HG03442 (cell line): ENCODE data around the gene TTLL4.
A peak's percentile ranks its signal among the peaks of the same experiment; 100 is the strongest.

Source experiments
- ATAC-seq: cut with Tn5 transposase; IDR thresholded peaks from one replicate; pipeline ENCODE4 v1.9.1; 2021; ENCODE audit warnings: mild to moderate bottlenecking, moderate library complexity; ENCODE audit not compliant: unreplicated experiment

The TTLL4 gene

GRCh38 chr2:218711550-218711929 lies 905 bp downstream of the TTLL4 start:
- ATAC-seq, result no peak

DNA sequence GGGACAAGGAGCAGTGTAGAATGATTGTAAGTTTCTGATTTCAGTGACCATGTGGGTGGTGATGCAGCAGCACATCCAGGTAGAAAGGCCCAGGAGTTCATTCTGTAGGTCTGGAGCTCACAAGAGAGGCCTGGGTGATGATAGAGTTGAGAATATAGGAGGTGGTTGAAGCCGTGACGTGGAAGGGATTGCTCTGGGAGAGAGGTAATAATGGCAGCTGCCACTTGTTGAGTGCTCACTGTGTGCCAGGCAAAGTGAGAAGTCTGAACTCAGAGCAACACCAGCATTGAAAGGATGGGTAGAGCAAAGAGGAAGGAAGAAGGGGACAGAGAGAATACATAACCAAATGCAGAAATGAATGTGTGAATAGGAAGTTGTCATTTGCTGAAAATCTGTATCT lies 3.3 kb downstream of the TTLL4 start:
- ATAC-seq, result no peak

GRCh38 chr2:218716070-218716469 lies 5.4 kb downstream of the TTLL4 start:
- ATAC-seq, result no peak

DNA sequence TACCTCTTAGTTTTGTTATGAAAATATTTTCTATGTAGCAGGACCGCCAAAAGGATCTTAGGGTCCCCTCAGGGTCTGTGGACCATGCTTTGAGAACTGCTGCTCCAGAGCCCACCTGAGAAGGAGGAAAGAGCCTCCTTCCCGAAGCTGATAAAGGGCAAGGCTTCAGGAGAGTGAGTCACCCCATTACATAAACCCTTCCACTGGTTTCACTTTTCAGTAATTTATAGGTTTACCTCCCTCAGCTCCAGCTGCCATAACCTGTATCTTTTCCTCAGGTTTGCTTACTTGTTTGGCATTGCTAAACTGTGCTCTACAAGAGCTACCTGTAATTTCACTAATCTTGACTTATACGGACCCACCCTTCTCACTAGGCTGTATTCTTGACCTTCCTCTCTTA lies 6.6 kb downstream of the TTLL4 start:
- ATAC-seq, result no peak

- ATAC-seq, result no peak
Measured at GRCh38 chr2:218718058-218718457, 7.4 kb downstream of the TTLL4 start.

GRCh38 chr2:218719457-218719856 lies 8.8 kb downstream of the TTLL4 start:
- no peak for ATAC-seq

GRCh38 chr2:218720048-218721041 lies 9.7 kb downstream of the TTLL4 start:
- ATAC-seq, result no peak

DNA sequence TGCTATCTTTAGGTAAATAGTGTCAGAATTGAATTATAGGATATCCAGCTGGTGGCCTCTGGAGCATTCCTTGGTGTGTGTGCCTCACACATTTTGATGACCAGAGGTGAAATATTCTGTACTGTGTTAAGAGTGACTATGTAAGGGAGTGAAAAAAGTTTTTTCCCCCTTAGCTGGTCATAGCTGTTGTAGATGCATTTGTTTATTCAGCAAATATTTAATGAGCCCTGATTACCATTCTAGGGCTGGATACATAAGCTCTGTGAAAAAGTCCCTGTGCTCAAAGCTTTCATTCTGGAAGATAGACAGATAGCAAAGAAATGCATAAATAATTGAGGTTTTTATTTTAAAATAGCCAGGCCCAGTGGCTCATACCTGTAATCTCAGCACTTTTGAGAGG lies 10.9 kb downstream of the TTLL4 start:
- ATAC-seq, result no peak

GRCh38 chr2:218721934-218722333 lies 11.3 kb downstream of the TTLL4 start:
- ATAC-seq, result no peak

DNA sequence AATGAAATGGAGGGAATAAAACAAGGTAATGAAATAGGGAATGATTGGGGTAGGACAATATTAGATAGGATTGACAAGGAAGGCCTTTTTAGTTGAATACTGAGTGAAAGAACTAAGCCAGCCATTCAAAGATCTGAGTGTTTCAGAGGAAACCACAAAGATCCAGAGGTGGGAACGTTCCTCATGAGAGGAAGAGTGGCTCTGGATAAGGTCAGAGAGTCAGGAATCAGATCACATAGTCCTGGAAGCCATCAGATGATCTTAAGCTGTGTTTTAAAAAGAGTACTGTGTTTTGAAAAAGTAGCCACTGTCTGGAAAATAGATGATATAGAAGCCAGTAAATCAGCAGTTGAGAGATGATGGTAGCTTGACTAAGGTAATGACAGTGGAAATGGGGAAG lies 11.8 kb downstream of the TTLL4 start:
- ATAC-seq, result no peak

- ATAC-seq, result no peak
Measured at GRCh38 chr2:218722876-218723785, 12.5 kb downstream of the TTLL4 start.

GRCh38 chr2:218726004-218726574 lies 15.5 kb downstream of the TTLL4 start:
- ATAC-seq, result no peak

DNA sequence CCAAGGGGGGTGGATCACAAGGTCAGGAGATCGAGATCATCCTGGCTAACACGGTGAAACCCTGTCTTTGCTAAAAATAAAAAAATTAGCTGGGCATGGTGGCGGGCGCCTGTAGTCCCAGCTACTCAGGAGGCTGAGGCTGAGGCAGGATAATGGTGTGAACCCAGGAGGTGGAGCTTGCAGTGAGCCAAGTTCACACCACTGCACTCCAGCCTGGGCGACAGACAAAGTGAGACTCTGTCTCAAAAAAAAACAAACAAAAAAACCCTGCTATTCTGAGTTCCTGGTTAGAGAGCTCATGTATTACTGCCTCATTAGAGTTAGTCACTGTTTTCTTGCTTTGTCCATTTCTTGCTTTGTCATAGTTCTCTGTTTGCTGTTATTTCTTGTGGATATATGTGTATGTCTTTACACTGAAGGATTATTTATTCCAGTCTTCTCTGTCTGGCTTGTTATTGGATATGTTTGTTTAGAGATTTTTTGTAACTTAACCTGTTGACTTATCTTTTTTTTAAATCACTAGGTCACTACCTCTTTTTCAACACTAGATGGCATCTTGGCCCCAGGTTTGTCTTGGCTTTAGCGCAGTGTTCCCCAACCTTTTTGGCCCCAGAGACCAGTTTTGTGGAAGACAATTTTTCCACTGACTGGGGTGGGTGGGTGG lies 17.0 kb downstream of the TTLL4 start:
- no peak for ATAC-seq

DNA sequence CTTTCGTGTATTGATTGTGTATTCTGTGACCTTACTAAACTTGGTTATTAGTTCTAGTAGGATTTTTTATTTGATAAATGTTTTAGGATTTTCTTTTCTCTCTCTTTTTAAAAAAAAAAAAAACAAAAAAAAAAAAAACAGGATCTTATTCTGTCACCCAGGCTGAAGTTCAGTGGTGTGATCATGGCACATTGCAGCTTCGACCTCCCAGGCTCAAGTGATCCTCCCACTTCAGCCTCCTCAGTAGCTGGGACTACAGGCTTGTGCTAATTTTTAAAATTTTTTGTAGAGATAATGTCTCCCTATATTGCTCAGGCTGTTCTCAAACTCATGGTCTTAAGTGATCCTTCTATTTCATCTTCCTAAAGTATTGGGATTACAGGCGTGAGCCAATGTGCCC lies 19.0 kb downstream of the TTLL4 start:
- no peak for ATAC-seq

DNA sequence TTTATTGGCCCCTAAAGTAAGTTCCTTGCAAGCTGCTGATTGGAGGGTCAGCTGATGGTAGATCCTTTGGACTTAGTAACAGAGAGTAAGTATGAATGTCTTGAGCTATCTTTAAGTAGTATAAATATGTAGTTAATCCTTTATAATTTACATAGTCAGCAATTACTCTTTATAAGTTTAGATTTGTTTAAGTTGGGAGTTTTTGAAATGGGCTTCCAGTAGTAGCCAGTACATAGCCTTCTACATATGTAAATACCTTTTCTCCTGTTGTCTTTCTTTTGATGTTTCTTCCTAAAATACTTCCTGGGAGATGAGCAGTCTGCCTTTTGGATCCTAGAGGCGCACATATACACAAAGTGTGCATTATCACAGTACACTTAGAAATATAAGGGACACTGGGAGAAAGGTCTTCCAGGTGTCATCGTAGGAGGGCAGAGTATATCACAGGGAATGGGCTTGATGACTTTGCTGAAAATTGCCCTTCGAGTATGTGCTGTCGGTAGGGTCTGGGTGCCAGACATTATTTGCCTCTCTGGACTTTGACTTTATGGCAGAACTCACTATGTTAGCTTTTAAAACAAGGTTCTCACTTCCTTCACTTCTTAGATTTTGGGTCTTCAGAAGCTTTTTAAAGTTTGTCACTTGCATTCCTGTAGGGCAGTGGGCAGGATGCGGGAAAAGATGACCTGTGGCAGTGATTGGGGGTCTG lies 21.6 kb downstream of the TTLL4 start:
- no peak for ATAC-seq

DNA sequence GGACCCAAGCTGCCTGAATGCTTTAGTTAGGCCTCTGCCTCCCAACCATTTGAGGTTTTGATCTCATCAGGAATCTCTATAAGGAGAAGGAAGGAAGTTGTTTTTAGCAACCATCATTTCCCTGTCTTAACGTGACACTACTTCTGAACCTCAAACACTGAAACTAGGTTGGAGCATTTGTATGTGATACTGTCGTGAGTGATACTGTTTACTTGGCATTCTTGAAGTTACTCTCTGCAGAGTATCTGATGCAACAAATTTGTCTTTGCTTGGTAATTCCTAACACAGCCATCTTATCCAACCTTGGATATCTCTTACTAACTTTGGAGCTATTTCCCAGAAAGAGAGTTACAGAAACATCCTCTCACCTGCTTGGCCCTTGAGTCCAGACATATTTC lies 22.1 kb downstream of the TTLL4 start:
- no peak for ATAC-seq

GRCh38 chr2:218733171-218734021 lies 22.8 kb downstream of the TTLL4 start:
- peak; percentile 42 for ATAC-seq

DNA sequence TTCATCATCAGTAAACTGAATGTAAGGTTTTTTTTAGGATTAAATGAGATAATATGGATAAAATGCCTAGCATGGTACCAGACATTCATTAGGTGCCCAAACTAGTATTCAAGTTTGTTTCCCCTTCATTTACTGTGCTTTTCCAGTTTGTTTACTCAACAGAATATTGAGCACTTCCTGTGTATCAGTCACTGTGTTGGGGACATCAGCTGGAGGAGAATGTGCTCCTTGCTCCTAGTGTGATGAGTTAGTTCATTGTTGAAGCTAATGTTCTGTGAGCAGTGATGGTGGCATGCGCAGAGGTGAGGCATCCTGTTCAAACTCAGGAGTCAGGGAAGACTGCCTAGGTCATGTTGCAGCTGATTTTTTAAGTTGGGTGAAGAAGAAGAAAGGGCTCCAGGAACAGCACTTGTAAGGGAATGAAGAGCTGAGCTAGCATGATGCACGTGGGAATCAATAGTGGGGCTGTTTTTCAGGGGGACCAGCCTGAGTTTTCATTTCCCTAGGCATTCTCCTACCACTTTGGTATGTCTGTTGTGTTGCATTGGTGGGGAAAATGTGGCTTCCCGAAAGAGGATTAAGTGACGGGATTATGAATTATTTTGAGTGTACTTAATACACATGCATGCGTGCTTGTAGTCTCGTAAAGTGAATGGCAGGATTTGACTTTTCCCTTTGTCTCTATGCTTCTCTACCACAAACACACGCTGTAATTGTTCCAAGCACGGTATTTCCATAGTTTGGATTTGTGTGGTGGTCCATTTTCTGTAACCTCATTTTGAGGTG lies 23.7 kb downstream of the TTLL4 start:
- no peak for ATAC-seq

GRCh38 chr2:218736531-218736930 lies 25.9 kb downstream of the TTLL4 start:
- no peak for ATAC-seq
